Measurements from ENCODE around the gene SKA3.
"Not testable (repeated sequence)": the region's sequence is repeated elsewhere in the genome, so short reads cannot be mapped to it uniquely, and the experiment has no call there.

Gene SKA3

GRCh38 chr13:21176215-21176981 is at the start of gene SKA3, which contains the start of gene MRPL57:
TSS of gene SKA3 (minus strand) at chr13:21176552. CDS start at chr13:21176477, 75 bp downstream.
TSS of gene MRPL57 (plus strand) at chr13:21176658. CDS start at chr13:21176917, 259 bp downstream.
- no peaks in the 10 kb centered on the region for H3K36me3 ChIP-seq
- no peaks in the 10 kb centered on the region for H3K9me3 ChIP-seq
- peak within 1 kb of the TSS; percentile 73 to 88 for H3K4me3 ChIP-seq
- H3K27me3 ChIP-seq, result no peaks in the 10 kb centered on the region
- H3K4me1 ChIP-seq, result peaks cover 0 to 19% (median 14%) of the 10 kb centered on the region in 4 donors
- TF ChIP-seq CTCF (IDR thresholded peaks at IDR 0.05), result peak; percentile 15 to 34
- H3K27ac ChIP-seq, result peak within 1 kb of the TSS; percentile 87 to 94
- peak; percentile 84 to 93 for DNase-seq
- intact Hi-C loops (cut with DNase I; ENCODE audit: low total_unique reads), result loop anchor here (10.0 kb wide), 3 partner anchors 112 to 298 kb away; partner anchors contain the start of gene LATS2

GRCh38 chr13:21225082-21225481 is 48.7 kb upstream of the SKA3 start:
- intact Hi-C loops (cut with DNase I; ENCODE audit: low total_unique reads), result no loop called here
- H3K4me1 ChIP-seq, result no peaks in the 10 kb centered on the region

GRCh38 chr13:21221268-21221667 is 44.9 kb upstream of the SKA3 start:
- intact Hi-C loops (cut with DNase I; ENCODE audit: low total_unique reads), result no loop called here
- no peak for TF ChIP-seq CTCF (IDR thresholded peaks at IDR 0.05)
- peaks cover 0 to 18% (median 5%) of the 10 kb centered on the region in 3 donors for H3K9me3 ChIP-seq

More at GRCh38 chr13:21225082-21225481, 48.7 kb upstream of the SKA3 start:
- TF ChIP-seq CTCF (IDR thresholded peaks at IDR 0.05), result no peak
- no peak overlapping the region for H3K27ac ChIP-seq
- no peaks in the 10 kb centered on the region for H3K27me3 ChIP-seq
- peaks cover 0 to 18% (median 5%) of the 10 kb centered on the region in 3 donors for H3K9me3 ChIP-seq
- no peak for DNase-seq
- no peaks in the 10 kb centered on the region for H3K36me3 ChIP-seq
- no peak overlapping the region for H3K4me3 ChIP-seq

GRCh38 chr13:21219716-21220115 is 43.4 kb upstream of the SKA3 start:
- H3K9me3 ChIP-seq, result peaks cover 0 to 18% (median 5%) of the 10 kb centered on the region in 3 donors
- H3K27me3 ChIP-seq; H3K27ac ChIP-seq; H3K4me3 ChIP-seq; intact Hi-C loops (cut with DNase I; ENCODE audit: low total_unique reads); DNase-seq; H3K4me1 ChIP-seq; H3K36me3 ChIP-seq: not testable (repeated sequence)

More at GRCh38 chr13:21221268-21221667, 44.9 kb upstream of the SKA3 start:
- no peak for DNase-seq
- H3K27ac ChIP-seq, result no peak overlapping the region
- no peak overlapping the region for H3K4me3 ChIP-seq
- no peaks in the 10 kb centered on the region for H3K4me1 ChIP-seq
- no peaks in the 10 kb centered on the region for H3K36me3 ChIP-seq
- H3K27me3 ChIP-seq, result no peaks in the 10 kb centered on the region

GRCh38 chr13:21219036-21219381 is 42.7 kb upstream of the SKA3 start:
- H3K36me3 ChIP-seq, result no peaks in the 10 kb centered on the region
- intact Hi-C loops (cut with DNase I; ENCODE audit: low total_unique reads), result no loop called here
- no peaks in the 10 kb centered on the region for H3K4me1 ChIP-seq
- DNase-seq, result no peak
- no peak overlapping the region for H3K4me3 ChIP-seq
- H3K27me3 ChIP-seq, result no peaks in the 10 kb centered on the region
- peaks cover 0 to 18% (median 5%) of the 10 kb centered on the region in 3 donors for H3K9me3 ChIP-seq
- H3K27ac ChIP-seq, result no peak overlapping the region
- TF ChIP-seq CTCF (IDR thresholded peaks at IDR 0.05), result no peak

GRCh38 chr13:21218351-21219035 is 42.1 kb upstream of the SKA3 start:
- intact Hi-C loops (cut with DNase I; ENCODE audit: low total_unique reads), result no loop called here
- H3K4me3 ChIP-seq, result no peak overlapping the region
- peaks cover 0 to 18% (median 5%) of the 10 kb centered on the region in 3 donors for H3K9me3 ChIP-seq
- no peak for TF ChIP-seq CTCF (IDR thresholded peaks at IDR 0.05)
- no peak for DNase-seq
- H3K27ac ChIP-seq, result no peak overlapping the region
- no peaks in the 10 kb centered on the region for H3K4me1 ChIP-seq
- H3K36me3 ChIP-seq, result no peaks in the 10 kb centered on the region
- no peaks in the 10 kb centered on the region for H3K27me3 ChIP-seq

Measured in tibial artery (tissue), 4 donors.